Left ventricle myocardium inferior (tissue), 1 donor: Measurements from ENCODE around the gene PRR12. TPM values are rescaled to one million over a fixed set of nuclear protein-coding genes. Genes with fewer than 3 reads are reported as not detected.
"Not testable (repeated sequence)": the region's sequence is repeated elsewhere in the genome, so short reads cannot be mapped to it uniquely, and the experiment has no call there.

Experiments
- DNase-seq: peaks from one replicate; pipeline ENCODE4 v3.0.0-alpha.2; 2020
- H3K27ac ChIP-seq: fragments of 200-600 bp; replicated peaks from 2 replicates; pipeline ENCODE4 v1.8.0; 2021
- H3K27me3 ChIP-seq: fragments of 200-600 bp; 2 replicates; pipeline ENCODE4 v1.8.0; 2021; ENCODE audit warnings: low read depth
- H3K36me3 ChIP-seq: fragments of 200-600 bp; 2 replicates; pipeline ENCODE4 v1.8.0; 2021
- H3K4me1 ChIP-seq: fragments of 200-600 bp; 2 replicates; pipeline ENCODE4 v1.8.0; 2021
- H3K4me3 ChIP-seq: fragments of 200-600 bp; 2 replicates; pipeline ENCODE4 v1.8.0; 2021; ENCODE audit warnings: mild to moderate bottlenecking, moderate library complexity
- H3K9me3 ChIP-seq: fragments of 200-600 bp; replicated peaks from 2 replicates; pipeline ENCODE4 v1.8.0; 2021
- intact Hi-C: fragments of 100-400 bp; cut with micrococcal nuclease; formaldehyde crosslinking; loops from one replicate; pipeline ENCODE4 v1.11.0; 2022
- total RNA-seq: library from RNA; stranded (reverse); fragmentation: NEBNext Ultra II Directional; extraction: Animal tissue kit (Norgen Biotek cat#: 25700); gene quantifications from one replicate; pipeline ENCODE4 v1.2.1, GENCODE V29; 2021
- TF ChIP-seq, protein P1 (sequence below): fragments of 200-600 bp; IDR thresholded peaks from 2 replicates; pipeline ENCODE4 v1.8.0; 2021; ENCODE audit warnings: antibody characterized with exemption, mild to moderate bottlenecking, borderline replicate concordance
- donor health status: DM: no; HTN: yes; CAD: no; lungs with severe emphysema.

PRR12 gene
- total RNA-seq, 1 donor from 2014 or later, result 15.5 TPM

DNA sequence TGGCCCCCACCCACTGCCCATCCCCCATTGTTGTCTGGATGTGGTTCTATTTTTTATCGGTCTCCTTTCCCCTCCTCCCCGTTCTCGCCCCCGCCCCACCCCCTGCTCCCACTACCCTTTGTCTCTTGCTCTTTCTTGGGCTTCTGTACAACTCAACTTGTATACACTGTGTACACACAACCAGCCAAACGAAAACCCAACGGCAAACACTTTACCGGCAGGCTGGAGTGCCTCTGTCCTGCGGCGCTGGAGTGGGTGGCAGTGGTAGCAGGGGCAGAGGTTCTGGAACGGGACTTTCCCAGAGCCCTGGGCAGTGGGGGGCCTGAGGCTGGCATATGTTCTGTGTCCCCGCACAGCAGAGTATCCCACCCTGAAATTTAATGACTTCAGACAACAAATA, 35.2 kb downstream of the PRR12 start:
- peaks cover 40% of the 10 kb centered on the region for H3K36me3 ChIP-seq
- peaks cover 16% of the 10 kb centered on the region for H3K4me1 ChIP-seq
- TF ChIP-seq, protein P1, sequence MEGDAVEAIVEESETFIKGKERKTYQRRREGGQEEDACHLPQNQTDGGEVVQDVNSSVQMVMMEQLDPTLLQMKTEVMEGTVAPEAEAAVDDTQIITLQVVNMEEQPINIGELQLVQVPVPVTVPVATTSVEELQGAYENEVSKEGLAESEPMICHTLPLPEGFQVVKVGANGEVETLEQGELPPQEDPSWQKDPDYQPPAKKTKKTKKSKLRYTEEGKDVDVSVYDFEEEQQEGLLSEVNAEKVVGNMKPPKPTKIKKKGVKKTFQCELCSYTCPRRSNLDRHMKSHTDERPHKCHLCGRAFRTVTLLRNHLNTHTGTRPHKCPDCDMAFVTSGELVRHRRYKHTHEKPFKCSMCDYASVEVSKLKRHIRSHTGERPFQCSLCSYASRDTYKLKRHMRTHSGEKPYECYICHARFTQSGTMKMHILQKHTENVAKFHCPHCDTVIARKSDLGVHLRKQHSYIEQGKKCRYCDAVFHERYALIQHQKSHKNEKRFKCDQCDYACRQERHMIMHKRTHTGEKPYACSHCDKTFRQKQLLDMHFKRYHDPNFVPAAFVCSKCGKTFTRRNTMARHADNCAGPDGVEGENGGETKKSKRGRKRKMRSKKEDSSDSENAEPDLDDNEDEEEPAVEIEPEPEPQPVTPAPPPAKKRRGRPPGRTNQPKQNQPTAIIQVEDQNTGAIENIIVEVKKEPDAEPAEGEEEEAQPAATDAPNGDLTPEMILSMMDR, result no peak
- no peak overlapping the region for H3K27ac ChIP-seq
- no peaks in the 10 kb centered on the region for H3K27me3 ChIP-seq
- H3K4me3 ChIP-seq, result no peak overlapping the region
- no peak for DNase-seq
- intact Hi-C loops, result no loop called here
- H3K9me3 ChIP-seq, result no peaks in the 10 kb centered on the region

DNA sequence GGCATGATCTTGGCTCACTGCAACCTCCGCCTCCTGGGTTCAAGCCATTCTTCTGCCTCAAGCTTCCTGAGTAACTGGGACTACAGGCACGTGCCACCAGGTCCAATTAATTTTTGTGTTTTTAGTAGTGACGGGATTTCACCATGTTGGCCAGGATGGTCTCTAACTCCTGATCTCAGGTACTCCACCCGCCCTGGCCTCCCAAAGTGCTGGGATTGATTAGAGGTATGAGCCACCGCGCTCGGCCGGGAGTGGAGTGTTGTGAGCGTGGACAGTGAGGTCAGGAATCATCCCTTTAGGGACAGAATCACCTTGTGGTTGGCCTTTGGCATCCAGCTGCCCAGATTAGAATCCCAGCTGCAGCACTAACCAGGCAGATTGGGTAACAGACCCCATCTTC, 38.7 kb downstream of the PRR12 start:
- DNase-seq, result no peak
- H3K27me3 ChIP-seq, result no peaks in the 10 kb centered on the region
- TF ChIP-seq, protein P1, result no peak
- peaks cover 30% of the 10 kb centered on the region for H3K36me3 ChIP-seq
- H3K9me3 ChIP-seq, result no peaks in the 10 kb centered on the region
- peaks cover 32% of the 10 kb centered on the region for H3K4me1 ChIP-seq
- H3K27ac ChIP-seq, result peak overlapping the region; percentile 43
- intact Hi-C loops, result no loop called here
- no peak overlapping the region for H3K4me3 ChIP-seq

DNA sequence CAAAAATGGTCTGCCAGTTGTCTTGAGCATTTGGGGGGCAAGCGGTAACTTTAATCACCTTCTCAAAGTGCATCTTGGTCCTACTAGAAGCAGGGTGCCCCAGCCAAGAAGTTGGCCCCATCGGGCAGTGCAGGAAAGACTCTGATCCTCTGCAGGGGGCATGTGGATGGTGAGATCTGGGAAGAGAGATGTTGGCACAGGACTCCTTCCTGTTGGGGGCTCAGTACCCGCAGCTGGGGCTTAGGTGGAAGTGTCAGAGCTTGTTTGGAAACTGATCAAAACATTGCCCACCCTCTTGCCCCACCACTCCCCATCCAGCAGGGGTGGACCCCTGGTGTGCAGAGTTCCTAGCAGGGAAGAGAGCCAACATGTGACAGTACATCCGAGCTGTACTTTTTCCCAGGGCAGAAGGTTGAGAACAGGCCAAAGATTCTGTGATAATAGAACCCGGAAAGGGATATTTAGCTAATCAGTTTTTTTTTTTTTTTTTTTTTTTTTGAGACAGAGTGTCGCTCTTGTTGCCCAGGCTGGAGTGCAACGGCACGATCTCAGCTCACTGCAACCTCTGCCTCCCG, 40.1 kb downstream of the PRR12 start:
- intact Hi-C loops, result no loop called here
- no peak overlapping the region for H3K4me3 ChIP-seq
- no peaks in the 10 kb centered on the region for H3K27me3 ChIP-seq
- H3K9me3 ChIP-seq, result no peaks in the 10 kb centered on the region
- peaks cover 46% of the 10 kb centered on the region for H3K4me1 ChIP-seq
- DNase-seq, result no peak
- TF ChIP-seq, protein P1, result no peak
- H3K27ac ChIP-seq, result peak overlapping the region; percentile 60
- peaks cover 30% of the 10 kb centered on the region for H3K36me3 ChIP-seq

DNA sequence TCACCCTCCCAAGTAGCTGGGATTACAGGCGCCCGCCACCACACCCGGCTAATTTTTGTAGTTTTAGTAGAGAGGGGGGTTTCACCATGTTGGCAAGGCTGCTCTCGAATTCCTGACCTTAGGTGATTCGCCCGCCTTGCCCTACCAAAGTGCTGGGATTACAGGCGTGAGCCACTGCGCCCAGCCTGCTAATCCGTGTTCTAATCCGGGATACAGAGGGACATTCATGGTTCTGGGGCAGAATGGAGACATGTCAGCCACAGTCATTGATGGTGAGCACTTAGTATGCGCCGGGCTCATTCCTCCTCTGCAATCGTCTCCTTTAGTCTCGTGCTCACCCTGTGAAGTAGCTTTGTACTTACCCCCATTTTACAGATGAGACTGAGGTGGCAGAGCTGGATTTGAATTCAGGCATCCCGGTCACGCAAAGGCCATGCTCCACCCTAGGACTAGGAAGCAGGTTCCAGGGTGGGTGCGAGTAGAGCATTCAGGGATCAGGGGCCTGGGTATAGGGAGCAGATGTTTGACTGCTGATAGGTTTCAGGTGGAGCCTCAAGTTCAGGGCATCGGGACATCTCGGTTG, 40.7 kb downstream of the PRR12 start:
- TF ChIP-seq, protein P1, result no peak
- no peak for DNase-seq
- Histone ChIP-seq H3K4me1 (peaks cover 52% of the 10 kb centered on the region), H3K27me3 (no peaks in the 10 kb centered on the region), H3K4me3 (no peak overlapping the region), H3K27ac (peak overlapping the region; percentile 60), H3K36me3 (peaks cover 30% of the 10 kb centered on the region), H3K9me3 (no peaks in the 10 kb centered on the region)
- intact Hi-C loops, result no loop called here

DNA sequence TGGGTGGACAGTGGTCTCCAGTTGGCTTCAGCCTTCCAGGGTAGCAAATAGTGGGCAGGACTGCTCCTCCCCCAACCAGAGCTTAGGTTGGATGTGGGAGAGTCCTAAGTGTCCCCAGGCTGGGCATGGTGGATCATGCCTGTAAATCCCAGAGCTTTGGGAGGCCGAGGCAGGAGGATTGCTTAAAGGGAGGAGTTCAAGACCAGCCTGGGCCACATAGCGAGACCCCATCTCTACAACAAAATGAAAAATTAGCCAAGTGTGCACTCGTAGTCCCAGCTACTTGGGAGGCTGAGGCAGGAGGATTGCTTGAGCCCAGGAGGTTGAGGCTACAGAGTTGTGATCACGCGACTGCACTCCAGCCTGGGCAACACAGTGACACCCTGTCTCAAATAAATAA, 41.6 kb downstream of the PRR12 start:
- H3K4me1 ChIP-seq, result peaks cover 61% of the 10 kb centered on the region
- no peak overlapping the region for H3K27ac ChIP-seq
- TF ChIP-seq, protein P1, result no peak
- H3K27me3 ChIP-seq, result no peaks in the 10 kb centered on the region
- DNase-seq, result no peak
- H3K36me3 ChIP-seq, result peaks cover 23% of the 10 kb centered on the region
- no peak overlapping the region for H3K4me3 ChIP-seq
- H3K9me3 ChIP-seq, result no peaks in the 10 kb centered on the region
- intact Hi-C loops, result no loop called here

DNA sequence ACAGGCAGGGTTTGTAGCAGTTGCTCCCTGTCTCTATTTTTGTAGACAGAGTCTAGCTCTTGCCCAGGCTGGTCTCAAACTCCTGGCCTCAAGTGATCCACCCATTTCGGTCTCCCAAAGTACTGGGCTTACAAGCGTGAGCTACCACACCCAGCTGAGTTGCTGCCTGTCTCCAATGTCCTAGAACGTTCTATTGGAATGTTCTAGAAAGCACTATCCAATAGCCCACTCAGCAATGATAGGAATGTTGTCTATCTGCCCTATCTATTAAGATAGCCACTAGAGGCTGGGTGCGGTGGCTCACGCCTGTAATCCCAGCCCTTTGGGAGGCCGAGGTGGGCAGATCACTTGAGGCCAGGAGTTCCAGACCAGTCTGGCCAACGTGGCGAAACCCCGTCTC, 42.3 kb downstream of the PRR12 start:
- Histone ChIP-seq H3K4me1 (peaks cover 68% of the 10 kb centered on the region), H3K36me3 (peaks cover 23% of the 10 kb centered on the region)
- H3K4me3 ChIP-seq, DNase-seq, H3K27ac ChIP-seq, intact Hi-C loops, H3K9me3 ChIP-seq, H3K27me3 ChIP-seq: not testable (repeated sequence)
